Vagina (tissue), 2 donors: Measurements from ENCODE around the gene MASP1. TPM values are rescaled to one million over a fixed set of nuclear protein-coding genes. Genes with fewer than 3 reads are reported as not detected.

Experiments
- DNase-seq, 2 donors: peaks; one replicate each; pipeline ENCODE4 v3.0.0-alpha.2; 2017; ENCODE audit errors: extremely low spot score in 2 of 2
- H3K27ac ChIP-seq: fragments of 200-600 bp; sonication (generic); one replicate; pipeline ENCODE4 v1.5.1; 2019
- H3K27me3 ChIP-seq: fragments of 200-600 bp; sonication (generic); one replicate; pipeline ENCODE4 v1.5.1; 2019
- H3K36me3 ChIP-seq, 2 donors: fragments of 200-600 bp; sonication (generic); one replicate each; pipeline ENCODE4 v1.5.1; 2017 to 2019
- H3K4me1 ChIP-seq: fragments of 200-600 bp; sonication (generic); one replicate; pipeline ENCODE4 v1.5.1; 2019
- H3K4me3 ChIP-seq, 2 donors: fragments of 200-600 bp; sonication (generic); 1 replicate in 1 of 2; 2 replicates in 1 of 2; pipeline ENCODE4 v1.5.1; 2016 to 2019
- H3K9me3 ChIP-seq: fragments of 200-600 bp; sonication (generic); one replicate; pipeline ENCODE4 v1.5.1; 2019
- POLR2A ChIP-seq, 2 donors: fragments of 450-650 bp; IDR thresholded peaks; one replicate each; pipeline ENCODE4 v1.6.1; 2017; ENCODE audit warnings: antibody characterized with exemption in 2 of 2, mild to moderate bottlenecking in 2 of 2, moderate library complexity in 2 of 2
- POLR2AphosphoS5 ChIP-seq, 2 donors: sonication (generic); formaldehyde crosslinking; IDR thresholded peaks; one replicate each; pipeline ENCODE4 v1.9.0; 2017; ENCODE audit warnings: antibody characterized with exemption in 2 of 2, mild to moderate bottlenecking in 2 of 2, low read depth in 1 of 2; ENCODE audit not compliant: insufficient read depth in 1 of 2
- intact Hi-C: fragments of 100-400 bp; cut with DNase I; formaldehyde crosslinking; loops from one replicate; pipeline ENCODE4 v1.15.1; 2023
- total RNA-seq: library from RNA; depleted of rRNA; stranded (reverse); fragments of >200 nt; gene quantifications from one replicate; pipeline ENCODE4 v1.2.3, GENCODE V29; 2016
- TF ChIP-seq, protein P1 (sequence below), 3 experiments: fragments of 450-650 bp in 2 of 3; fragments of 200-600 bp in 1 of 3; sonication (generic) in 1 of 3; IDR thresholded peaks; one replicate each; pipeline ENCODE4 v1.5.1; 2017 to 2019; ENCODE audit warnings: antibody characterized with exemption in 3 of 3, mild to moderate bottlenecking in 2 of 3, moderate library complexity in 2 of 3

Gene MASP1
- total RNA-seq, 1 donor from 2014 or later = 172 TPM

DNA sequence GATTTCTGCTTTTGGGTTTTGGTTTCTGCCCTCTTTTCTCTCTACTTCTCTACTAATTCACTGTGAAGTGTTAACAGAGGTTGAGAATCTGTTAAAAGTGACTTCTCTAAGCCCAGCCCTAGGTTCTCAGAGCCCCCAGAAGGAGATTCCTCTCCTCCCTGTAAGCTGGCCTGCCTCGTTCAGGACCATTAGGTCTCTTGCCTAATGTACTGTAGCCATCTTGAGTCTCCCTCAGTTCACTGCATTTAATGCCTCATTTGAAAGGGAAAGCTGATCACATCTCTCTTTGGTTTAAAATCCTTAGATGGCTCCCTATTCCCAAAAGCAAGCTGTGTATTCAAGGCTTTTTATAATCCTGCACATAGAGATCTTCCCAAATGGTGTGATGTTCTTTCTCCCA, 77.9 kb downstream of the MASP1 start:
- Histone ChIP-seq H3K4me3 (no peak overlapping the region), H3K4me1 (peaks cover 35% of the 10 kb centered on the region), H3K36me3 (no peaks in the 10 kb centered on the region), H3K9me3 (no peaks in the 10 kb centered on the region), H3K27ac (no peak overlapping the region), H3K27me3 (no peaks in the 10 kb centered on the region)
- intact Hi-C loops = no loop called here
- no peak for TF ChIP-seq POLR2A (IDR thresholded peaks at IDR 0.05)
- no peak for TF ChIP-seq POLR2AphosphoS5 (IDR thresholded peaks at IDR 0.05; ENCODE audit: insufficient read depth in 1 of 2, low read depth in 1 of 2)
- TF ChIP-seq, protein P1, sequence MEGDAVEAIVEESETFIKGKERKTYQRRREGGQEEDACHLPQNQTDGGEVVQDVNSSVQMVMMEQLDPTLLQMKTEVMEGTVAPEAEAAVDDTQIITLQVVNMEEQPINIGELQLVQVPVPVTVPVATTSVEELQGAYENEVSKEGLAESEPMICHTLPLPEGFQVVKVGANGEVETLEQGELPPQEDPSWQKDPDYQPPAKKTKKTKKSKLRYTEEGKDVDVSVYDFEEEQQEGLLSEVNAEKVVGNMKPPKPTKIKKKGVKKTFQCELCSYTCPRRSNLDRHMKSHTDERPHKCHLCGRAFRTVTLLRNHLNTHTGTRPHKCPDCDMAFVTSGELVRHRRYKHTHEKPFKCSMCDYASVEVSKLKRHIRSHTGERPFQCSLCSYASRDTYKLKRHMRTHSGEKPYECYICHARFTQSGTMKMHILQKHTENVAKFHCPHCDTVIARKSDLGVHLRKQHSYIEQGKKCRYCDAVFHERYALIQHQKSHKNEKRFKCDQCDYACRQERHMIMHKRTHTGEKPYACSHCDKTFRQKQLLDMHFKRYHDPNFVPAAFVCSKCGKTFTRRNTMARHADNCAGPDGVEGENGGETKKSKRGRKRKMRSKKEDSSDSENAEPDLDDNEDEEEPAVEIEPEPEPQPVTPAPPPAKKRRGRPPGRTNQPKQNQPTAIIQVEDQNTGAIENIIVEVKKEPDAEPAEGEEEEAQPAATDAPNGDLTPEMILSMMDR (IDR thresholded peaks at IDR 0.05) = no peak
- DNase-seq = no peak

DNA sequence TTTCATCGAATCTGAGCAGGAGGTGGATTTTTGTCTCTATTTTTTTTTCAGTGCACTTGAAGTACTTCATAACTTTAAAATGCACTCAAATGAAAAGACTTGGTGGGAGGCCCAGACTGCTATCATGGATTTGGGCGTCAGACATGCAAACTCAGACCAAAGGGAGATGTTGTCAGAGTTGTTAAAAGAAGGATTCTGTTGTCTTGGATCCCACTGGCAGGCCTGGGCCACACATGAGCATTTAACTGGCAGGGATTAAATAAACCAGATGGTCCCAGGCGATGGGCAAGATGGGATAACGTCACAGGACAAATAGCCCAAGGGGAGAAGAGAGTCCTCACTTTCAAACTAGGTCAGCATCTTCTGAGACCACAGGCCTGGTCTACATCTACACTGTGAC, 78.8 kb downstream of the MASP1 start:
- no peak for DNase-seq
- Histone ChIP-seq H3K4me3 (no peak overlapping the region), H3K4me1 (peaks cover 44% of the 10 kb centered on the region), H3K27ac (peak overlapping the region; percentile 60), H3K27me3 (no peaks in the 10 kb centered on the region), H3K9me3 (no peaks in the 10 kb centered on the region), H3K36me3 (no peaks in the 10 kb centered on the region)
- intact Hi-C loops = no loop called here
- TF ChIP-seq POLR2A (IDR thresholded peaks at IDR 0.05) (no peak), POLR2AphosphoS5 (IDR thresholded peaks at IDR 0.05; ENCODE audit: insufficient read depth in 1 of 2, low read depth in 1 of 2) (no peak)
- TF ChIP-seq, protein P1 (IDR thresholded peaks at IDR 0.05) = no peak

DNA sequence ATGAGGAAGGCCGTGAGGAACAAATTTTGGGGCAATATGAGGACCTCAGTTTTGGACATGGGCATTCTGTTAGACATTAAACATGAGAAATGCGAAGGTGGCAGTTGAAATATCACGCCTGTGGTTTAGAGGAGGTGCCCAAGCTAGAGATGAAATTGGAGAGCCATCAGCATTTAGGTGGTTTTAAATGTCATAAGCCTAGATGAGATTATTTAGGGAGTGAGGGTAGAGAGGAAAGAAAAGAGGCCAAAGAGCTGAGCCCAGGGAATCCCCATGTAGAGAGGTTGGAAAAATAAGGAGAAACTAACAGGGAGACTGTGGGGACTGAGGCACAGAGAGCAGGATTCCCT, 79.4 kb downstream of the MASP1 start:
- H3K36me3 ChIP-seq = no peaks in the 10 kb centered on the region
- H3K4me3 ChIP-seq = no peak overlapping the region
- no peak for DNase-seq
- TF ChIP-seq, protein P1 (IDR thresholded peaks at IDR 0.05) = no peak
- TF ChIP-seq POLR2A (IDR thresholded peaks at IDR 0.05) (no peak), POLR2AphosphoS5 (IDR thresholded peaks at IDR 0.05; ENCODE audit: insufficient read depth in 1 of 2, low read depth in 1 of 2) (no peak)
- intact Hi-C loops = no loop called here
- no peaks in the 10 kb centered on the region for H3K27me3 ChIP-seq
- H3K9me3 ChIP-seq = no peaks in the 10 kb centered on the region
- peak overlapping the region; percentile 60 for H3K27ac ChIP-seq
- peaks cover 50% of the 10 kb centered on the region for H3K4me1 ChIP-seq

DNA sequence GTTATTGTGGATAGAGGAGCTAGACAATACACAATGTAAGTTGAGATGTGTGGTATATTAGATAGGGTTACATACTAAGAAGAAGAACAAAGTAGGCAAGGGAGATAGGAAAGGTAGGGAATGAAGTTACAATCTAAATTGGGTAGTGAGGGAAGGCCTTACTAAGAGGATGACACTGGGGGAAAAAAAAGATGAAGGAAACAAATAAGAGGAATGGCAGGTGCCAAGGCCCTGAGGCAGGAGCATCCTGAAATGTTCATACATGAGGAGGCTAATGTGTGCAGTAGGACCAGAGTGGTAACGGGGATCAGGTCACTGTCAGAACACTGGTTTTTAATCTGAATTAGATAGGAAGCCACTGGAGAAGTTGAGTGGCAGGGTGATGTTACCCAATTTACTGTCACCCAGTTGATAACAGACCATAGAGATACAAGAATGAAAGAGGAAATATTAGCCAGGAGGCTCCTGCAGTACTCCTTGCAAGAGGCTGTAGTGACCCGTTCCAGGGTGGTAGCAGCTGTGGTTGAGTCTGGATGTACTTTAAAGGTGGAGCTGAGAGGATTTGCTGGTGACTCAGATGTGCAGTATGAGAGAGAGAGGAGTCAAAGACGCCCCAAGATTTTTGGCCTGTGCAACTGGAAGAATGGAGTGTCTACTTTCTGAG, 79.9 kb downstream of the MASP1 start:
- intact Hi-C loops = no loop called here
- H3K9me3 ChIP-seq = no peaks in the 10 kb centered on the region
- no peaks in the 10 kb centered on the region for H3K27me3 ChIP-seq
- DNase-seq = no peak
- peak overlapping the region; percentile 60 for H3K27ac ChIP-seq
- peaks cover 54% of the 10 kb centered on the region for H3K4me1 ChIP-seq
- H3K4me3 ChIP-seq = no peak overlapping the region
- TF ChIP-seq POLR2A (IDR thresholded peaks at IDR 0.05) (no peak), POLR2AphosphoS5 (IDR thresholded peaks at IDR 0.05; ENCODE audit: insufficient read depth in 1 of 2, low read depth in 1 of 2) (no peak)
- TF ChIP-seq, protein P1 (IDR thresholded peaks at IDR 0.05) = no peak
- H3K36me3 ChIP-seq = no peaks in the 10 kb centered on the region

- Histone ChIP-seq H3K9me3 (no peaks in the 10 kb centered on the region), H3K4me1 (peaks cover 54% of the 10 kb centered on the region), H3K36me3 (no peaks in the 10 kb centered on the region), H3K27me3 (no peaks in the 10 kb centered on the region), H3K4me3 (no peak overlapping the region), H3K27ac (peak overlapping the region; percentile 15)
- no peak for DNase-seq
- TF ChIP-seq POLR2AphosphoS5 (IDR thresholded peaks at IDR 0.05; ENCODE audit: insufficient read depth in 1 of 2, low read depth in 1 of 2) (peak in 1 of 2 donors; percentile 49), POLR2A (IDR thresholded peaks at IDR 0.05) (no peak)
- intact Hi-C loops = no loop called here
Measured at GRCh38 chr3:187210545-187211327, 80.8 kb downstream of the MASP1 start.
